NCI-H2029 (cell line): ENCODE data around the gene IFNL2.
"Not testable (repeated sequence)": the region's sequence is repeated elsewhere in the genome, so short reads cannot be mapped to it uniquely, and the experiment has no call there.

Experiments
- DNase-seq: peaks from one replicate; lab custom pipeline; 2025; lab: John Stamatoyannopoulos, UW

IFNL2 gene

DNA sequence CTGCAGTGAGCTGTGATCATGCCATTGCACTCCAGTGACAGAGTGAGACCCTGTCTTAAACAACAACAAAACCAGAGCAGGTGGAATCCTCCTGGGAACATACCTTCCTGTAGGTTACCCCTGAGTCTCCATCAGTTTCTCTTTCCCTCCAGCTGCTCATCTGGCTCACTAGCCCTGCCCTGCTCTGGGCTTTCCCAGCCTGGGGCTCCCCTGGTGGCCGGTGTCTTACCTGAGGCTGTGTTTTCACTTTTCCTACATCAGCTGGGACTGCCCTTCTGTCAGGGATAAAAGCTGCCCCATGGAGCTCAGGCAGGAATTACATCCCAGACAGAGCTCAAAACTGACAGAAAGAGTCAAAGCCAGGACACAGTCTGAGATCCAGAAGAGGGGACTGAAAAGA is at the start of gene IFNL2:
Gene IFNL2 (plus strand): TSS at position 312 of the 400 bp plus-strand sequence. CDS start 173 bp downstream, outside the sequence.
- not testable (repeated sequence) for DNase-seq

DNA sequence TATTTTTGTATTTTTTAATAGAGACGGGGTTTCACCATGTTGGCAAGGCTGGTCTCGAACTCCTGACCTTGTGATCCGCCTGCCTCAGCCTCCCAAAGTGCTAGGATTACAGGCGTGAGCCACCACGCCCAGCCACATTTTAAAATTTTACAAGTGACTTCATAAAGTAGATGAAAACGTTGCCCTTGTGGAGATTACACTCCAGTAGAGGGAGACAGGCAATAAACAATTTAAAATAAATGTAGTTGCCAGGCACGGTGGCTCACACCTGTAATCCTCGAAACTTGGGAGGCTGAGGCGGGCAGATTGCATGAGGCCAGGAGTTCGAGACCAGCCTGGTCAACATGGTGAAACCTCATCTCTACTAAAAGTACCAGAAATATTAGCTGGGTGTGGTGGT is 49.1 kb upstream of the IFNL2 start:
- not testable (repeated sequence) for DNase-seq

GRCh38 chr19:39223703-39224279 is 44.4 kb upstream of the IFNL2 start:
- DNase-seq, result no peak

GRCh38 chr19:39224910-39225309 is 43.3 kb upstream of the IFNL2 start:
- DNase-seq, result no peak

GRCh38 chr19:39230096-39230764 is 38.0 kb upstream of the IFNL2 start:
- no peak for DNase-seq

DNA sequence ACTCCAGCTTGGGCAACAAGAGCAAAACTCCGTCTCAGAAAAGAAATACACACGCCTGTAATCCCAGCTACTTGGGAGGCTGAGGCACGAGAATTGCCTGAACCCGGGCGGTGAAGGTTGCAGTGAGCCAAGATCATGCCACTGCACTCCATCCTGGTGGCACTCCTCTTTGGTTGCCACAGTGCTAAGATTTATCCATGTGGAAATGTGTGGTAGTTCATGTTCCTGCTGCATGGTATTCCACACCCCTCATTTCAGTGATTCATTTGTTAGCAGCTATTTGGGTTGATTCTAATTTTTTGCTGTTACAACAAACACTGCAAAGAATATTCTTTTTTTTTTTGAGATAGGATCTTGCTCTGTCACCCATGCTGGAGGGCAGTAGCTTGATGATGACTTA is 35.5 kb upstream of the IFNL2 start:
- no peak for DNase-seq

DNA sequence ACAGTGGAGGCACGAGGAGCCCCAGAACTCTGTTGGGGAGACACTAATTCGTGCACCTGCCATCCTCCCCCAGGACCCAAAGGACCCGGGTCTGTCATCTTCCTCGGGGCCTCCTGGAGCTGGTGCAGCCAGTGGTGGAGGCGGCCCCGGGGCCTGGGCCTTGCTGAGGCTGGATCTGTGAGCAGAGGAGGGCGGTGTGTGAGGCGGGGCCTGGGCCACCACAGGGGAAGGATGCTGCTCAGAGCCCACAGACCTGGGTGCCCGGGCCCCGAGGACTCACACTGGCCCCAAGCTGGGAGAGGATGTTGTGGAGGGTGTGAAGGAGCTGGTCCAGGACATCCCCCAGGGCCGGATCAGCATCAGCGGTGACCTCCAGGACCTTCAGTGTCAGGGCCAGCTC is 31.7 kb upstream of the IFNL2 start:
- no peak for DNase-seq

- peak; percentile 12 for DNase-seq
Measured at GRCh38 chr19:39237200-39238184, 30.7 kb upstream of the IFNL2 start.

- DNase-seq, result no peak
Measured at GRCh38 chr19:39238209-39238608, 30.0 kb upstream of the IFNL2 start.

GRCh38 chr19:39238944-39239343 is 29.3 kb upstream of the IFNL2 start:
- no peak for DNase-seq

- DNase-seq, result no peak
Measured at GRCh38 chr19:39240421-39240820, 27.8 kb upstream of the IFNL2 start.

- DNase-seq, result not testable (repeated sequence)
Measured at GRCh38 chr19:39243741-39244140, 24.5 kb upstream of the IFNL2 start.

- DNase-seq, result not testable (repeated sequence)
Measured at GRCh38 chr19:39244410-39245100, 23.6 kb upstream of the IFNL2 start, which contains the start of gene IFNL3. Gene IFNL3, minus strand, starts transcription at chr19:39245006. Its CDS starts 39 bp downstream, at chr19:39244967.

DNA sequence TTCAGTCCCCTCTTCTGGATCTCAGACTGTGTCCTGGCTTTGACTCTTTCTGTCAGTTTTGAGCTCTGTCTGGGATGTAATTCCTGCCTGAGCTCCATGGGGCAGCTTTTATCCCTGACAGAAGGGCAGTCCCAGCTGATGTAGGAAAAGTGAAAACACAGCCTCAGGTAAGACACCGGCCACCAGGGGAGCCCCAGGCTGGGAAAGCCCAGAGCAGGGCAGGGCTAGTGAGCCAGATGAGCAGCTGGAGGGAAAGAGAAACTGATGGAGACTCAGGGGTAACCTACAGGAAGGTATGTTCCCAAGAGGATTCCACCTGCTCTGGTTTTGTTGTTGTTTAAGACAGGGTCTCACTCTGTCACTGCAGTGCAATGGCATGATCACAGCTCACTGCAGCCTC is 23.0 kb upstream of the IFNL2 start:
- not testable (repeated sequence) for DNase-seq

- DNase-seq, result no peak
Measured at GRCh38 chr19:39246951-39247669, 21.1 kb upstream of the IFNL2 start.

DNA sequence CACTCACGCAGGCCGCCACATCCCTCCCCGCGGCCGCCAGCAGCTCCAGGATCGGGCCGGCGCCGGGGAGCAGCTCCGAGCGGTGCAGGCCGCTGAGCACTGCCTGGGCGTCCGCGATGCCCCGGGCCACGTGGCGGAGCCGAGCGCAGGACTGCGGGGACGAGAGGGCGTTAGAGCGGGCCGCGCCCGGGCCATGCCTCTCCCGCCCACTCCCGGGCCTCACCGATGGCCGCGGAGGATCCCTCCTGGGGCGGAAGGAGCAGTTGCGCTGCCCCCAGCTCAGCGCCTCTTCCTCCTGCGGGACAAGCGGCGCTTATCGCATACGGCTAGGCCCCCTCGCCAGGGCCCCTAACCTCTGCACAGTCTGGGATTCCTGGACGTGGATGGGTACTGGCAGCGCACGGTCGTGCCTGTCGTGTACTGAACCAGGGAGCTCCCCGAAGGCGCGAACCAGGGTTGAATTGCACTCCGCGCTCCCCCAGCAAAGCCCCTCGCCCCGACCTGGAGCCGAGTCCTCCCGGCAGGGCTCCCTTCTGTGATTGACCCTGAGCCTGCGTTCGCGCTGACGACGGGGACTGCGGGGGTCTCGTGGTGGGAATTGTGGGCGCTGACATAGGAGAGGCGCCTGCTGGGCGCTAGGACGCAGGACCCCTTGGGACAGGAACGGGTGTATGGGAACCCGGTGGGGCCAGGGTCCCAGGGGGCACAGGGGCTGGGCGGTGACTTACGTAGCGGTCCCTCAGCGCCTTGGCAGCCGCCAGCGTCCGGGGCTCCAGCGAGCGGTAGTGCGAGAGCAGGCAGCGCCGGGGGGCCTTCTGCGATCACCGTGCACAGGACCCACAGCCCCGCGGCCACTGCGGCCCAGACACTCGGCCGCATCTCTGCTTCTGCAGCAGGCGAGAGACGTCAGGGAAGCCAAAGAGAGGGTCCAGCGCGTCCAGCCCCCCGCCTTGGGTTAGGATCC is 20.2 kb upstream of the IFNL2 start:
- DNase-seq, result no peak

DNA sequence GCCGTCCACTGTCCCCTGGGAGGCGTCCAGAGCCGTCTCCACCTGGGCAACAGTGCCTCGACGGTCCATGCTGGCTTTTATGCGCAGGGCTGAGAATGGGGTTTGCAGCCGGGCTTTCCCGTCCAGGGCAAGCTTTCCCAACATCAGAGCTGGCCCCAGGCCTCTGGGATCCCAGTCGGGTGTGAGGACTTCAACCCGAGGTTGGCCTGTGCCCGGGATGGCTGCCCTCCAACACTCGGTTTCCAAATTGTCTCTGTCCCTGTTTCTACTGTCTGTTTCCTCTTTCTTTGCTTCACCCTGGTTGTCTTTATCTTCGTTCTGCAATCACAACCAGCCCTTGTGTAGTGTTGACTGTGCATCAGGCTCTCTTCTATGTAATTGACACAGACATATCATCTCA is 19.4 kb upstream of the IFNL2 start, which contains the start of gene IFNL4:
Gene IFNL4 (minus strand): TSS at position 51 of the 400 bp plus-strand sequence.
- no peak for DNase-seq

DNA sequence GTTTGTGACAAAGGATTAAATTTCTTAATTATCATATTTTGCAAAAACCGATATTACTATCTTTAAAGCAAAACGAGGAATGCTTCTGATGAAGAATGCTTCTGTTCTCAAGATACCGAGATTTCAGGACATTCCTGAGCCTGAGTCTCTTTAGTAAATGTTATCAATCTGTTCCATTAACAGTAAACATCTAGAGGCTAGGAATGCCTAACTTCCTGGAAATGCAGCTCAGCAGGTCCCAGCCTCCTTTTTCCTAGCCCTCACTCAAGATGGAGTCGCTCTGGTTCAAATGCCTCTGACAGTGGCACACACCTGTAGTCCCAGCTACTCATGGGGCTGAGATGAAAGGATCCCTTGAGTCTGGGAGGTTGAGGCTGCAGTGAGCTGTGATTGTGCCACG is 17.1 kb upstream of the IFNL2 start:
- no peak for DNase-seq

GRCh38 chr19:39251846-39252245 is 16.4 kb upstream of the IFNL2 start:
- no peak for DNase-seq

DNA sequence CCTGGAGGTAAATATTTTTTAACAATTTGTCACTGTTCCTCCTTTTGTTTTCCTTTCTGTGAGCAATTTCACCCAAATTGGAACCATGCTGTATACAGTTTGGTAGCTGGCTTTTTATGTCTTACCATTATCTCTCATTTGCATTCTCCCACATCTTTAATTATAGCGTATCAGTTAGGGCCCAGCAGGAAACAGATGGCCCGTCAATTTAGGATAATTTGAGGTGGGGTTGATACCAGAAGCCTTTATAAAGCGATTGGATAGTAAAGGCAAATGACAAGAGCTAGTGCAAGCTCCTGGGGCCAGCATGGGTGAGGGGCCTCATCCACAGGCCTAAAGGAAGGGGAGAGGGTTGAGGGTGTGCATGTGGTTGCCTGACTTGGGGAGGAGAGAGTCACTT is 15.7 kb upstream of the IFNL2 start:
- DNase-seq, result no peak
